Measurements from ENCODE around the gene DDX39B. TPM values are rescaled to one million over a fixed set of nuclear protein-coding genes. Genes with fewer than 3 reads are reported as not detected.

The DDX39B gene
- total and polyA plus RNA-seq, 2 of the 4 experiments (the other 2 are of a cell fraction), result 371 to 796 TPM

DNA sequence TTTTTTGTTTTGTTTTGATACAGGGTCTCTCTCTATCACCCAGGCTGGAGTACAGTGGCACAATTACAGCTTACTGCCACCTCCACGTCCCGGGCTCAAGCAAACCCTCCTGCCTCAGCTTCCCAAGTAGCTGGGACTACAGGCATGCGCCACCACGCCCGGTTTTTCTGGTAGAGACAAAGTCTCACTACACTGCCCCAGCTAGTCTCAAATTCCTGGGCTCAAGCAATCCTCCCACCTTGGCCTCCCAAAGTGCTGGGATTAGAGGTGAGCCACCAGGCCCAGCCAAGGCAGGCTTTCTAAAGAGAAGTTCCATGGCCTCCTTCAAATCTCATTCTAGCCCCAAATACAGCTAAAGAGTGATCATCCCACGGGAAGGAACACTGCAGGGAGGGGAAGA is 7.8 kb downstream of the DDX39B start:
- no peak overlapping the region for H3K18ac ChIP-seq (ENCODE audit: low read depth, low read length)
- no CpG with 5 or more reads among the region's 6 CpGs for WGBS, 2 experiments (ENCODE audit: extremely low coverage in 2 of 2, insufficient read length in 1 of 2)
- no TSS peak for BruUV-seq (replicated peaks)
- in situ Hi-C loops (cut with MboI; ENCODE audit: low sequenced_read_pairs), result no loop called here
- DNase-seq (no peak), ATAC-seq (ENCODE audit: low read depth) (no peak)
- H3K23ac ChIP-seq (ENCODE audit: low read depth, low read length), result no peak overlapping the region
- no peak overlapping the region for H3K14ac ChIP-seq (replicated peaks; ENCODE audit: low read depth, low read length)
- H2BK15ac ChIP-seq (ENCODE audit: low read depth, low read length), result no peak overlapping the region
- H2AK5ac ChIP-seq (ENCODE audit: low read depth, low read length), result no peak overlapping the region
- TF ChIP-seq MAFK (IDR thresholded peaks at IDR 0.05; ENCODE audit: low read depth, low read length) (no peak), RFX5 (IDR thresholded peaks at IDR 0.05; ENCODE audit: low read depth, low read length) (no peak), CEBPB (IDR thresholded peaks at IDR 0.05; ENCODE audit: low read depth, low read length) (no peak), FOS (IDR thresholded peaks at IDR 0.05; ENCODE audit: low read depth, low read length) (no peak), MAZ (IDR thresholded peaks at IDR 0.05; ENCODE audit: borderline replicate concordance, low read depth, low read length) (no peak), POLR2A (IDR thresholded peaks at IDR 0.05; ENCODE audit: low read depth, low read length) (no peak), NFE2L2 (IDR thresholded peaks at IDR 0.05; ENCODE audit: low read depth, low read length) (no peak), SMC3 (IDR thresholded peaks at IDR 0.05; ENCODE audit: low read depth, low read length) (no peak)
- no peak overlapping the region for H3K27ac ChIP-seq (ENCODE audit: insufficient read depth, low read length)
- dilution Hi-C loops (cut with HindIII; ENCODE audit: low sequenced_read_pairs, unreplicated experiment), result no loop called here
- H3K4me3 ChIP-seq (ENCODE audit: insufficient read depth, low read depth, low read length), result no peak overlapping the region
- no peak overlapping the region for H3K56ac ChIP-seq (ENCODE audit: extremely low read depth, insufficient read depth, low read length)
- H2BK120ac ChIP-seq (ENCODE audit: low read depth, low read length), result no peak overlapping the region
- no peak overlapping the region for H2BK5ac ChIP-seq (ENCODE audit: low read depth, low read length, poor library complexity, severe bottlenecking)
- H2BK20ac ChIP-seq (ENCODE audit: low read depth, low read length), result no peak overlapping the region
- intact Hi-C loops (cut with micrococcal nuclease), result no loop called here
- ChIA-PET CTCF (no interaction called here), POLR2A (ENCODE audit: unreplicated experiment) (no interaction called here)
- H4K5ac ChIP-seq (ENCODE audit: low read depth, low read length), result no peak overlapping the region
- no peak overlapping the region for H3K4ac ChIP-seq (ENCODE audit: low read depth, low read length)
- no peak overlapping the region for H4K91ac ChIP-seq (ENCODE audit: insufficient read depth, low read depth, low read length)
- H3K9me3 ChIP-seq (ENCODE audit: control insufficient read depth, insufficient read depth, low read length), result no peaks in the 10 kb centered on the region
- no peak overlapping the region for H2AK9ac ChIP-seq (replicated peaks; ENCODE audit: low read depth, low read length, poor library complexity)
- H3K4me2 ChIP-seq (ENCODE audit: low read depth, low read length), result no peak overlapping the region
- H4K20me1 ChIP-seq (ENCODE audit: insufficient read depth, low read length), result peaks cover 89% of the 10 kb centered on the region
- no peak overlapping the region for H2AFZ ChIP-seq (replicated peaks; ENCODE audit: low read length, poor library complexity)
- peaks cover 80% of the 10 kb centered on the region for H3K36me3 ChIP-seq (ENCODE audit: control insufficient read depth, insufficient read depth, low read length)
- H4K8ac ChIP-seq (ENCODE audit: low read depth in 2 of 2, low read length in 2 of 2), result no peak overlapping the region
- H3K4me1 ChIP-seq (ENCODE audit: control insufficient read depth, insufficient read depth, low read length), result peaks cover 2% of the 10 kb centered on the region; the same call in 1 of the 2 replicates
- no peaks in the 10 kb centered on the region for H3K27me3 ChIP-seq (ENCODE audit: control insufficient read depth, insufficient read depth, low read length)
- no peak overlapping the region for H3K9ac ChIP-seq (ENCODE audit: low read depth, low read length)
- H3K79me1 ChIP-seq (ENCODE audit: low read depth in 1 of 2, low read length in 2 of 2), result peaks cover 44 to 74% of the 10 kb centered on the region in 2 experiments
- H3K9me1 ChIP-seq (ENCODE audit: insufficient read depth, low read length), result 0 out of 2 replicates have a peak, but pooled peaks cover 10% of the 10 kb centered on the region
